ENCODE results near the gene TTC39B. TPM values are rescaled to one million over a fixed set of nuclear protein-coding genes. Genes with fewer than 3 reads are reported as not detected.

The TTC39B gene
- total RNA-seq, 1 experiment from 2014 or later = 7.4 TPM

DNA sequence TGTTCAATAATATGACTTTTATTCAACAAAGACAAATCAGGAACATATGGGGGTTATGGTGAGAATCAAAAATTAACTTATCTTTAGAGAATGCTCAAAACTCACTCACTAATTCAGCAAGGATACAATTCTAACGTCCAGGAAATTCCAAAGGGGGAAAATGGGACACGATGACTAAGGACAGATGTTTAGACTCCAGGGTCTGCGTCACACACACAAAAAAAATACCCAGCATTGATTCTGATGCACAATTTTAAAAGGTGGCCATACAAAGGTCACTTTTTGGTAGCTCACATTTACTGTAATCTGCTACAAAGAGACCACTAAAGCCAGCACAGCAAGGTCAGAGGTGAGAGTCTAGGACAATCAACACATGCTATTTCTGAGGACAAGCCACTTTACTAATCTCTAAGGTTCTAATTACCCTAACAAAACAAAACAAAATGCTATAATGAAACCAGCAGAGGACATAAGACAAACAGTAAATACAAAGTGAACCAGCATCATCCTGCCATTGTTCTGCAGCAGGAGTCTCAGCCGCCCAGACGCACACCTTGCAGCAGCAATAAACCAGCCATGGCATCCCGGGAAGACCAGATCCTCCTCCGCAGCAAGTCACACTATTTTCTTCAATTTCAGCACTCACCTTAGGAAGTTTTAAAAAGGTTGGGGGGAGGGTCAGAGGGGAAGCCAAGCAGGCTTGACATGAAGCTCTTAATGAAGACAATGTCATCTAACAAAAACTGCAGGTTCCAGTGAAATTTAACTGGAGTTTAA lies 57.8 kb downstream of the TTC39B start:
- Histone ChIP-seq H3K9me3 (ENCODE audit: control insufficient read depth in 1 of 2, insufficient read depth in 1 of 2, low read depth in 1 of 2, low read length in 2 of 2) (no peaks in the 10 kb centered on the region), H3K79me2 (ENCODE audit: insufficient read depth, low read length) (no peaks in the 10 kb centered on the region), H3K4me1 (ENCODE audit: control insufficient read depth in 1 of 2, insufficient read depth in 2 of 2, low read length in 2 of 2) (peaks cover 6 to 9% of the 10 kb centered on the region in 2 experiments), H4K20me1 (ENCODE audit: insufficient read depth) (no peaks in the 10 kb centered on the region), H2AFZ (ENCODE audit: low read depth, low read length, poor library complexity, severe bottlenecking) (no peak overlapping the region), H3K4me3 (replicated peaks in 1 of 2; ENCODE audit: low read depth in 1 of 2, low read length in 2 of 2) (no peak overlapping the region), H3K9ac (ENCODE audit: low read length) (no peak overlapping the region), H3K4me2 (ENCODE audit: low read length) (no peak overlapping the region), H3K9me2 (ENCODE audit: insufficient read depth) (no peaks in the 10 kb centered on the region), H3K36me3 (ENCODE audit: control insufficient read depth in 1 of 2, insufficient read depth in 2 of 2, low read length in 2 of 2) (no peaks in the 10 kb centered on the region), H3K27ac (ENCODE audit: low read depth, low read length) (no peak overlapping the region), H3K27me3 (ENCODE audit: insufficient read depth, low read length) (no peaks in the 10 kb centered on the region)
- BruUV-seq (replicated peaks) = no TSS peak
- RAD21 ChIA-PET (ENCODE audit: low non-redundant PET in 1 of 2, low total read pairs in 2 of 2, uncharacterized antibody in 2 of 2, unreplicated experiment in 2 of 2) = no interaction called here
- no peak for DNase-seq (ENCODE audit: low read depth, low spot score)
- TF ChIP-seq ZNF274 (IDR thresholded peaks at IDR 0.05; ENCODE audit: low read depth, low read length) = no peak
- TF ChIP-seq, protein P1, sequence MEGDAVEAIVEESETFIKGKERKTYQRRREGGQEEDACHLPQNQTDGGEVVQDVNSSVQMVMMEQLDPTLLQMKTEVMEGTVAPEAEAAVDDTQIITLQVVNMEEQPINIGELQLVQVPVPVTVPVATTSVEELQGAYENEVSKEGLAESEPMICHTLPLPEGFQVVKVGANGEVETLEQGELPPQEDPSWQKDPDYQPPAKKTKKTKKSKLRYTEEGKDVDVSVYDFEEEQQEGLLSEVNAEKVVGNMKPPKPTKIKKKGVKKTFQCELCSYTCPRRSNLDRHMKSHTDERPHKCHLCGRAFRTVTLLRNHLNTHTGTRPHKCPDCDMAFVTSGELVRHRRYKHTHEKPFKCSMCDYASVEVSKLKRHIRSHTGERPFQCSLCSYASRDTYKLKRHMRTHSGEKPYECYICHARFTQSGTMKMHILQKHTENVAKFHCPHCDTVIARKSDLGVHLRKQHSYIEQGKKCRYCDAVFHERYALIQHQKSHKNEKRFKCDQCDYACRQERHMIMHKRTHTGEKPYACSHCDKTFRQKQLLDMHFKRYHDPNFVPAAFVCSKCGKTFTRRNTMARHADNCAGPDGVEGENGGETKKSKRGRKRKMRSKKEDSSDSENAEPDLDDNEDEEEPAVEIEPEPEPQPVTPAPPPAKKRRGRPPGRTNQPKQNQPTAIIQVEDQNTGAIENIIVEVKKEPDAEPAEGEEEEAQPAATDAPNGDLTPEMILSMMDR (IDR thresholded peaks at IDR 0.05 in 2 of 3, conservative IDR thresholded peaks at IDR 0.05 in 1 of 3; ENCODE audit: borderline replicate concordance in 1 of 3, insufficient read depth in 1 of 3, low read depth in 2 of 3, low read length in 2 of 3) = no peak
- no peak for TF ChIP-seq SIN3A (IDR thresholded peaks at IDR 0.05; ENCODE audit: low read depth)
- TF ChIP-seq, protein P2, sequence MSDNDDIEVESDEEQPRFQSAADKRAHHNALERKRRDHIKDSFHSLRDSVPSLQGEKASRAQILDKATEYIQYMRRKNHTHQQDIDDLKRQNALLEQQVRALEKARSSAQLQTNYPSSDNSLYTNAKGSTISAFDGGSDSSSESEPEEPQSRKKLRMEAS (IDR thresholded peaks at IDR 0.05) = no peak
- no peak for TF ChIP-seq SRF (IDR thresholded peaks at IDR 0.05; ENCODE audit: low read depth)
- no peak for TF ChIP-seq ZFX (IDR thresholded peaks at IDR 0.05)
- TF ChIP-seq, protein P3, sequence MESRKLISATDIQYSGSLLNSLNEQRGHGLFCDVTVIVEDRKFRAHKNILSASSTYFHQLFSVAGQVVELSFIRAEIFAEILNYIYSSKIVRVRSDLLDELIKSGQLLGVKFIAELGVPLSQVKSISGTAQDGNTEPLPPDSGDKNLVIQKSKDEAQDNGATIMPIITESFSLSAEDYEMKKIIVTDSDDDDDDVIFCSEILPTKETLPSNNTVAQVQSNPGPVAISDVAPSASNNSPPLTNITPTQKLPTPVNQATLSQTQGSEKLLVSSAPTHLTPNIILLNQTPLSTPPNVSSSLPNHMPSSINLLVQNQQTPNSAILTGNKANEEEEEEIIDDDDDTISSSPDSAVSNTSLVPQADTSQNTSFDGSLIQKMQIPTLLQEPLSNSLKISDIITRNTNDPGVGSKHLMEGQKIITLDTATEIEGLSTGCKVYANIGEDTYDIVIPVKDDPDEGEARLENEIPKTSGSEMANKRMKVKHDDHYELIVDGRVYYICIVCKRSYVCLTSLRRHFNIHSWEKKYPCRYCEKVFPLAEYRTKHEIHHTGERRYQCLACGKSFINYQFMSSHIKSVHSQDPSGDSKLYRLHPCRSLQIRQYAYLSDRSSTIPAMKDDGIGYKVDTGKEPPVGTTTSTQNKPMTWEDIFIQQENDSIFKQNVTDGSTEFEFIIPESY (IDR thresholded peaks at IDR 0.05; ENCODE audit: extremely low read depth, insufficient replicate concordance, low read length) = no peak
- TF ChIP-seq, protein P4, sequence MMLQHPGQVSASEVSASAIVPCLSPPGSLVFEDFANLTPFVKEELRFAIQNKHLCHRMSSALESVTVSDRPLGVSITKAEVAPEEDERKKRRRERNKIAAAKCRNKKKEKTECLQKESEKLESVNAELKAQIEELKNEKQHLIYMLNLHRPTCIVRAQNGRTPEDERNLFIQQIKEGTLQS (IDR thresholded peaks at IDR 0.05) = no peak
- no peak for TF ChIP-seq YY1 (IDR thresholded peaks at IDR 0.05; ENCODE audit: extremely low read depth, insufficient replicate concordance, low read depth, low read length)
- TF ChIP-seq ELF1 (IDR thresholded peaks at IDR 0.05; ENCODE audit: borderline replicate concordance, low read depth) = no peak
- no peak for TF ChIP-seq TCF7L2 (IDR thresholded peaks at IDR 0.05; ENCODE audit: borderline replicate concordance, extremely low read depth, insufficient read depth, insufficient read length)
- TF ChIP-seq EGR1 (IDR thresholded peaks at IDR 0.05; ENCODE audit: low read depth) = no peak
- no peak for TF ChIP-seq FOSL1 (IDR thresholded peaks at IDR 0.05; ENCODE audit: low read depth)
- no peak for ATAC-seq
- intact Hi-C loops (cut with micrococcal nuclease) = no loop called here
- POLR2A ChIA-PET = no interaction called here
- CTCF ChIA-PET = interaction anchor here (1.2 kb wide), 1 partner anchor 402 kb away, joined by 3 read pairs; no protein-coding TSS in a partner anchor
